GM21576 (cell line): ENCODE data around the gene RASGRP4.
"Not testable (repeated sequence)": the region's sequence is repeated elsewhere in the genome, so short reads cannot be mapped to it uniquely, and the experiment has no call there.

Experiments
- ATAC-seq: cut with Tn5 transposase; IDR thresholded peaks from one replicate; pipeline ENCODE4 v1.9.1; 2021; ENCODE audit warnings: mild to moderate bottlenecking, moderate library complexity; ENCODE audit not compliant: unreplicated experiment

The RASGRP4 gene

GRCh38 chr19:38375098-38375493 is 50.9 kb downstream of the RASGRP4 start:
- ATAC-seq = no peak

GRCh38 chr19:38374332-38375097 is 51.5 kb downstream of the RASGRP4 start, which contains the start of gene PSMD8:
TSS of gene PSMD8 (plus strand) at chr19:38374571. CDS start at chr19:38374602, 31 bp downstream.
- ATAC-seq = peak; percentile 91

- ATAC-seq = no peak
Measured at GRCh38 chr19:38373907-38374331, 52.1 kb downstream of the RASGRP4 start.

- ATAC-seq = no peak
Measured at GRCh38 chr19:38371081-38371480, 54.9 kb downstream of the RASGRP4 start.

- no peak for ATAC-seq
Measured at GRCh38 chr19:38370299-38370698, 55.7 kb downstream of the RASGRP4 start.

GRCh38 chr19:38369584-38369983 is 56.4 kb downstream of the RASGRP4 start:
- no peak for ATAC-seq

GRCh38 chr19:38367041-38367440 is 59.0 kb downstream of the RASGRP4 start:
- no peak for ATAC-seq

- ATAC-seq = not testable (repeated sequence)
Measured at GRCh38 chr19:38362946-38363688, 62.9 kb downstream of the RASGRP4 start.

- ATAC-seq = no peak
Measured at GRCh38 chr19:38362076-38362945, 63.7 kb downstream of the RASGRP4 start.

GRCh38 chr19:38361633-38362075 is 64.4 kb downstream of the RASGRP4 start:
- ATAC-seq = peak; percentile 49

- no peak for ATAC-seq
Measured at GRCh38 chr19:38360839-38361631, 65.0 kb downstream of the RASGRP4 start.

GRCh38 chr19:38360351-38360750 is 65.7 kb downstream of the RASGRP4 start:
- no peak for ATAC-seq

GRCh38 chr19:38359242-38360021 is 66.6 kb downstream of the RASGRP4 start:
- ATAC-seq = no peak
